T-helper 1 cell (primary cell): ENCODE results near the gene DTYMK.

Experiments used
- DNase-seq, 5 donors: peaks; one replicate each; pipeline ENCODE4 v3.0.0-alpha.2; 2012 to 2020

Gene DTYMK

GRCh38 chr2:241645915-241646645, 40.5 kb downstream of the DTYMK start:
- no peak for DNase-seq

GRCh38 chr2:241645056-241645914, 41.3 kb downstream of the DTYMK start:
- no peak for DNase-seq

GRCh38 chr2:241641631-241642030, 45.0 kb downstream of the DTYMK start:
- DNase-seq: no peak

- DNase-seq: no peak
These were observed 46.3 kb downstream of the DTYMK start for GRCh38 chr2:241640165-241640795.

GRCh38 chr2:241639385-241639784, 47.2 kb downstream of the DTYMK start:
- DNase-seq: no peak

GRCh38 chr2:241638940-241639339, 47.7 kb downstream of the DTYMK start:
- no peak for DNase-seq

- peak in 1 of 5 donors; percentile 21 for DNase-seq
These were observed 48.6 kb downstream of the DTYMK start for GRCh38 chr2:241637795-241638660.

GRCh38 chr2:241637018-241637794, 49.4 kb downstream of the DTYMK start, which contains the start of the genes ATG4B and THAP4:
TSS of gene ATG4B (plus strand) at chr2:241637693. CDS start at chr2:241637715, 22 bp downstream.
TSS of gene THAP4 (minus strand) at chr2:241637158. CDS start at chr2:241637017, 141 bp downstream.
- peak; percentile 49 to 85 (median 67) for DNase-seq

GRCh38 chr2:241636182-241637017, 50.2 kb downstream of the DTYMK start:
- DNase-seq: peak in 2 of 5 donors; percentile 22 to 37

GRCh38 chr2:241635756-241636155, 50.9 kb downstream of the DTYMK start:
- no peak for DNase-seq

GRCh38 chr2:241633561-241633960, 53.1 kb downstream of the DTYMK start:
- DNase-seq: no peak

- no peak for DNase-seq
These were observed 53.9 kb downstream of the DTYMK start for GRCh38 chr2:241632478-241633325.

GRCh38 chr2:241629762-241630435, 56.7 kb downstream of the DTYMK start:
- no peak for DNase-seq

- DNase-seq: no peak
These were observed 58.9 kb downstream of the DTYMK start for GRCh38 chr2:241627675-241628074.
